Glomerular endothelial cell (primary cell): ENCODE measurements around the gene OCA2. TPM values are rescaled to one million over a fixed set of nuclear protein-coding genes. Genes with fewer than 3 reads are reported as not detected.
"Not testable (repeated sequence)": the region's sequence is repeated elsewhere in the genome, so short reads cannot be mapped to it uniquely, and the experiment has no call there.

ENCODE experiments used
- DNase-seq: peaks from one replicate; pipeline ENCODE4 v3.0.0-alpha.2; 2011; ENCODE audit warnings: low read depth, low spot score; ENCODE audit errors: extremely low read depth
- total RNA-seq: library from RNA; depleted of rRNA; stranded (reverse); fragments of >200 nt; gene quantifications from 2 replicates; pipeline ENCODE4 v1.2.3, GENCODE V29; 2015

The OCA2 gene
- total RNA-seq, 1 donor from 2014 or later, result not detected

GRCh38 chr15:27854601-27855000, 244.5 kb downstream of the OCA2 start:
- no peak for DNase-seq

DNA sequence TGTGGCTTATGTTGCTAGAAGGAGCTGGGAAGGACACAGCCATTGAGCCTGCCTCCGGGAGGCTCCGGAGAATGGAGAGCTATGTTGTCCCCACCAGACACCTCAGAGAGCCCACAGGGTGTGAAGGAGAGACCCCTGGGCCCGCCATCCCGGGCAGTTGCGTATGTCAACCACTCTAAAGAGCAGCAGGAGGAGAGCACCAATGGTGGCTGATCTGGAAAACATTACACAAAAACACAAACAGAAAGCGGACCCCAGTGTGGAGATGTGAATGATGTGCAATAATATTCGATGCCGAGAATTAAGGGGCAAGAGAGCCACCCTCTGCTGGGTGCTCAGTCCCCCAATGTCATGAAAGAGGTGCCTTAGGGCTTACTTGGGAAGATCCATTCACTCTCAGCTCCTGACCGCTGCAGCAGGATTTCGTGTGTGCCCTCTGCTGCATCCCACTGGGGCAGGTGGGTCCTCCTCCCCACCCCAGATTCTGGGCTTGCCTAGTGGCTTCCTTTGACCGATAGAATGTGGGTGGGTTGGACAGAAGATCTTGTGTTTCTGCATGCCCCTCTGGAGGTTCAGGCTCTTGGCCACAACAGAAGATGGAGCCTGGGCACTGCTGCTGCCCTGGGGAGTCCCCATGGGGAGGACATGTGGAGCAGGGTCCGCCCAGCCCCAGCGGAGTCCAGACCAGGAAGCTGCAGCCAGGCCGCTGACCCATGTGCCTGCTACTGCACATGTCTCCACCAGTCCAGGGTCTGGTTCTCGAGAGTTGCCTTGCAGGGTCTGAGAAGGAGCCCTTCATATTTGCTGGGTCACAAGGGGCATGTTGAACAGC, 245.3 kb downstream of the OCA2 start:
- DNase-seq, result no peak

DNA sequence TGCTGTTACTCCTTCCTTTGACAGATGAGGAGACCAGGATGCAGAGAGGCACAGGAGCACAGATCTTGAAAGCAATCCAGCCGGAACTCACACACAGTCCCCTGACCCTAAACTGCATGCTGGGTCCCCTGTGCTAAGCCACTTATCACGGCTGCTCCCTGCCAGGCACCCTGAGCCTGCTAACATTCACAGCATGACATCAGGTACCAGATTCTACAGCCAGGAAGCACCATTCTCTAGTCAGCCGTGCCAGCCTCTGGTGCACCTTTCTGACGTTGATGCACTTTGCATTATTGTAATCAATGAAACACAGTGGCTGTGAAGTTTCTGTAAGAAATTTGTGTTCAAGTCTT, 247.3 kb downstream of the OCA2 start:
- no peak for DNase-seq

- no peak for DNase-seq
These were observed 247.9 kb downstream of the OCA2 start for GRCh38 chr15:27850981-27851857.

DNA sequence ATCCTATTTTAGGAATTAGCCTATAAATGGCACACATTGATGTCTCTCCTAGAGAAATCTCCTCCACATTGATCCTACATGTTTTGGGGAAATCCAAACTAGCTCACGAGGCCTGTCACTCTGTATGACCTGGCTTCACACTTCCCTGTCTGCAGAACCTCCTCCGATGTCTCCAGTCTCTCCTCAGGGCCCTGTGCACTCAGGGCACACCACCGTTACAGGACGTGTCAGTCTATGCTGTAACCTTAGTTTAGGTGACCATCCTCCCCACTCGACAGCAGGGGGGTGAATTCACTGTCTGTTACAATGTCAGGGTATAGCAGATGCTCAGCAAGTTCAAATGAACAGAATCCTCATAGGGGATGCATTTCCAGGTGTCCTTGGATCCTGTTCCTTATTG, 249.1 kb downstream of the OCA2 start:
- no peak for DNase-seq

- not testable (repeated sequence) for DNase-seq
These were observed 250.2 kb downstream of the OCA2 start for GRCh38 chr15:27848936-27849335.

DNA sequence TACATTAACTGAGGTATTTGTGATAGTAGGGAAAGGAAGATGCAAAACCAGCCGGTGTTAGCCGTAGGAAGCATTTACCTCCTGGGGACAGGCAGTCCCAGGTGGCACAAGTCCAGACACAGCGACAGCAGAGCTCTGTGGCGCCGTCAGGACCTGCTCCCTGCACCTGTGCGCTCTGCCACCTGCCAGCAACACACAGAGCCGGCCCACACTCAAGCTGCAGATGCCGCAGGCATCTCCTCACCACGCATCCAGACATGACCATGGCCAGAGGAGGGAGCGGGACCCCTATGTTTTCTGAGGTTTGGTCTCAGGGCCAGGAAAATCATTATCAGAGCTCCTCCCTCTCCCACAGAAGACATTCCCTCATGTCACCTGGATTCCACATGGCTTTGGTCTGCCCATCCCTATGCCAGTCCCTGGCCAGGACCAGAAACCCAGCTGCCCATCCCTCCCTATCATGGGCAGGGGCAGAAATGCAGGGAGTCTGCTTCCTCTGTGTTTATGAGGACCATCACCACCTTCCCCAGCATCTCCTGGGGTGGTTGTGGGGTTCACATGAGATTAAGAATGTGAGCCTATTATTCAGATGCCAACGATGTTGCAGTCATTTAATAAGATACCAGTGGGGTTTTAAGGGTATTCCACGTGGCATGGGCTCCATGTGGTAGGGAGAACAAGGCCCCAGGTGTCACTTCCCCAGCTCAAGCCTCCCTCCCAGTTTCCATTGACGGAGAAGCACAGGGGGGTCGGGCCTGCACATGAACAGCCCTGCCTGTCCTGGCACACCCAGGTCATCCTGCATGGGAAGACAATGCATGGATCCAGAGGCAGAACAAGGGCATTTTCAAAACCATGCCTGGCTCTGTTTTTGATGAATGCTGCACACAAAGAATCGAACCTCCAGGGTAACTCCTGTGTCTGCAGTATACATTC, 251.1 kb downstream of the OCA2 start:
- no peak for DNase-seq

DNA sequence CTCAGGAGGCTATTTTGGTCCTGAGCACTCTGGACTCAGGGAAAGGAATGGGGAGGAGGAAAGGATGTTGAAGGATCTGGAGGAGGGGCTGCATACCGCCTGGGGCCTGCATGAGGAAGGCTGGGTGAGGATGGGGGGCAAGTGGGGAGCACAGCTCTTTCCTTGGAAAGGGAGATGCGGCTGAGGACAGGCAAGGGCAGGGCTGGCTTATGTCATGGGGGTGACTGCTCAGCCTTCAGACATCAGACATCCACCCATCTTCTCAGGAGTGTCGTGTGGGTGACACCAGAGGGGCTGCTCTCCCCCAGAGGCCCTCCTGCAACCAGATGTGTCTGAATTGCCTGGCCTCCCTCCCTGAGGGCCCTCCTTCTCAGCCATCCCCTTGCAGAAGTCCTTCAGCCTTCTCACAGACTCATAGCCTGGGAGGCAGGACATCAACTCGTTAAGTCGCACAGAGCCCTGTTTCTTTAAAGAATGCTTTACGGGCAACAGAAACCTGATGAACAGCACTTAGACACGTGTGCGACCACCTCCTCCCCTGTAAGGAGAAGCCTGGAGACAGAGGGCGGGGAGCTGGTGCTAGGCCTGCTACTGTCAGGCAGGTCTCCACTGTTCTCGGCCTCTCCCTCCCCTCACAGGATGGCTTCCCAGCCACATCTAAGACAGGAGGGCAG, 252.3 kb downstream of the OCA2 start:
- DNase-seq, result no peak

DNA sequence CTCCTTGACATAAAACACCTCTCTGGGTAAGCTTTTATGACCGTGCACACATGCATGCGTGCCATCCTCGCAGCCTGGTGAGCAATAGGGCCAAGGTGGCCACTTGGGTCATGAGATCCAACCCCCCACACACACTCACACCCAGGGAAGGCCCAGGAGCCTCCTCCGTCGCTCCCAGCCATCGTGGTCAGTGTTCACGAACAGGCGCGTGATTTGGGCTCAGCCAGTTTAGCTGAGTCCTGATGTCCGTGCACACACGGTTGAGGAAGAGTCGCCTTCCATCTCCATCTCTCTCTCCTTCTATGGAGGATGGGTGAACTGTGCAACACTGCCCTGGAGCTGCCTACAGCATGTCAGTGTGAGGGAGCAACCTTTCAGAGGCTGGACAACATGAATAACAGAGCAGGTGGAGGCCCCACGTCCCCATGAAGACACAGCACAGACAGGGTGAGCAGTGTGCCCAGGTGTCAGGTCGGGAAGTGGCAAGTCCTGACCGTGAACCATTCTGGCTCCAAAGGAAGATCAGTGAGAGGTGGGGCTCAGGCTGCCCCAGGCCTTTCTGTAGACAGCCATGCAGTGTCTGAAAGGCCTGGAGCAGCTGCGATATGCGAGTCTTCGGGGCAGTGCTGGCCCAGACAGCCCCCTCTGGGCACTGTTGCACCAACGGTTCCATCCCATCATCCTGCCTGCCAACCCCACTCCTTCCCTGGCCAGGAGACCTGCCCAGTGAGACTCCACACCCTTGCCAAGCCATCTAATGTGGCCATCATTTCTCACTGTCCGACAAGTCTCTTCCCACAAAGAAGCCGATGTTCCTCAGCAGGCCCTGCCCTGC, 253.4 kb downstream of the OCA2 start:
- DNase-seq, result no peak

DNA sequence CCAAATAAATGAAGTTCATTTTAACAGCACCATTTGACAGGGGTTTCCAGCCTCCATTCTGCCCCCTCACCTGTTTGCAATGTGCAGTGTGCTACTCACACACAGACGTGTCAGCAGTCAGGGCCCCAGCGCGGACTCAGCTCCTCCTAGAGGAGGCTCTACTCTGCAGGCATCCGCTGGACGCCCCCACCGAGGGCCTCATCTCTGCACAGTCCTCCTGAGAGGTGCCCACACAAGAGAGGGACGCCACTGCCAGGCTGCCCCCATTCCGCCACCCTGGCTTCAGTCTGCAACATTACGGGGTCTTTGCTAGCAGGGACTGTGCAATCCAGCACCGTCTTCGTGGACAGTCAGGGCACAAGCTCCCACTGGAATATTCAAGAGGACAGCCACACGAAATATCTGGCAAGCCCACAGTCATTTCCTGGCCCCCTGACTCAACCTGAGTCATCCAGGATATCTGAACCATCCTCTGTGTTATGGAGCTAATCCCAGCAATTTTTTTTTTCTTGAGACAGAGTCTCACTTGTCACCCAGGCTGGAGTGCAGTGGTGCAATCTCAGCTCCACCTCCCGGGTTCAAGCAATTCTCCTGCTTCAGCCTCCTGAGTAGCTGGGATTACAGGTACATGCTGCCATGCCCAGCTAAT, 255.0 kb downstream of the OCA2 start:
- DNase-seq, result no peak

DNA sequence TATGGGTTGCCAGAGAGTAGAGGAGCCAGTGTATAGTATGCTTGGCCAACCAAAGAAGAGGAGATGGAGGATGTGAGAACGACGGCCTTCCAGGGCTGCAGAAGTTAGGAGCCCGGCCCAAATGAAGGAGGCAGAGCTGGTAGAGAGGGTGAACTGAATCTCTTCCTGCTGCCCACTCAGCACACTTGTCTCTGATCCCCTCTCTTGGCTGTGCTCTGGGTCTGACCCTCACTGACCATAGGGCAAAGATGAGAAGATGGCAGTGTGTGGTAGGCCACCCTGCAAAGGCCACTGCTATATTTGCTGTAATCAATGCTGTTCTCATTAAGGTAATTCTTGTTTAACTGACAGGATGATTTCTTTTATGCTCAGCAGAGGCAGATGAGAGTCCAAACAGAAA, 256.0 kb downstream of the OCA2 start:
- no peak for DNase-seq

DNA sequence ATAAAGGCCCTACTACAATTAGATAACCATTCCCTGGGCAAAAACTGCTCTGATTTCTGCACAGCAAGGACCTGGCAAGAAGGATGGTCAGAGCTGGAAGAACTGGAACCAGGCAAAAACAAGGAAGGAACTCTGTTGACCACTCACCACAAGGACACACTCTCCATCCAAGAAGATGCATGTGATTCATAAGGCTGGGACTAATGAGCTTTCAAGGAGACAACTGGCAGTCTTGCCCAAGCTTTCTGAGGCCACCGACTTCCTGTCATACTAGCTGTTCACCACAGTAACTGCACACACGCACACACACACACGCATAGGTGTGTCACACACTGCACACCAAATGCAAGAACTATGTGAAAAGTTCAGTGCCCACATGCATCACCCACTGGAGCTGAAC, 256.6 kb downstream of the OCA2 start:
- no peak for DNase-seq

DNA sequence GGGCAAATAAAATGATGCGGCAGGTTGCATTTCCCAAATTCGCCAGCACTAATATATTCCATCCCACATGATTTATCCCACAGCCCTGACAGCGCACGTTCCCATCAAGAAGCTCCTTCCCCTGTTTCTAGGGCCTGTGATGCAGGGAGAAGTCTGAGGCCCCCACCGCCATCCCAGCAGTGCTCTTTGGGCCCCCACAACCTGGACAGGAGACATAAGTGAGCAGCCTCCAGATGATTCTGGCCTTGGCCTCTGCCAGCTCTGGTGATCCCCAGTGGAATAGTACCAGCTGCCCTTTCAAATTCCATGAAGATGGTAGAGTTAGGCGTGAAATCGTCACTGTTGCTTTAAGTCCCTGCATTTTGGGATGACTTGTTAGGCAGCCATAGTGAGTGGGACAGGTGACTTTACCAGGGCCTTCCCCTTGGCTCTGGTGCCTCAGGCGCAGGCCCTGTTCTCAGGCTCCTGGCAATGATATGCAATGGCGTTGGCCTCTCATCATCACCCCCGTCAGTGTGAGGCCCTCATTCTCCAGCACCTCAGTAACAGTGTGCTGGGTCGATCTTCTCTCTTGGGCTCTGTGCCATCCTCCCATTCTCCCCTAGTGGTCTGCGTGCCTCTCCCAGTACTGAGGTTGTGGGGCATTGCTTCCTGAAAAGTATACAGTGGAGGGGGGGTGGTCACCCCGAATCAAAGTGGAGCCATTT, 263.7 kb downstream of the OCA2 start:
- DNase-seq, result no peak

DNA sequence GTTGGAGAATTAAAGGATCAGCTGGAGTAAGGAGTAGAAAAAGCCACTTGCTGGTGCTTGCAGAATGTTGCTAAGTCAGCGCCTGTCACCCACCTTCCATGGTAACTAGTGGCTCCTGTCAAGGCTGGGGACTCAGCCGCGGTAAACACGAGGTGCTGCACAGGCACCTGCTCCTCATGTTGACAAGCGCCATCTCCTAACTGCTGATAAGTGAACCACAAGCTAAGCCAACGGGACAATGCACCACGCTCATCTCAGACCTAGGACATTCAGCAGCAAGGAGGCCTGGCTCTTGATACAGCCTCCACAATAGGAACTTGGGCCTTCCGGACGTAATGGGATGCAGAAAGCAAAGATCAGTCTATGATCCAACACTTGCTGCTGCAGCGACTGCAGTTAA, 264.4 kb downstream of the OCA2 start:
- DNase-seq, result no peak

DNA sequence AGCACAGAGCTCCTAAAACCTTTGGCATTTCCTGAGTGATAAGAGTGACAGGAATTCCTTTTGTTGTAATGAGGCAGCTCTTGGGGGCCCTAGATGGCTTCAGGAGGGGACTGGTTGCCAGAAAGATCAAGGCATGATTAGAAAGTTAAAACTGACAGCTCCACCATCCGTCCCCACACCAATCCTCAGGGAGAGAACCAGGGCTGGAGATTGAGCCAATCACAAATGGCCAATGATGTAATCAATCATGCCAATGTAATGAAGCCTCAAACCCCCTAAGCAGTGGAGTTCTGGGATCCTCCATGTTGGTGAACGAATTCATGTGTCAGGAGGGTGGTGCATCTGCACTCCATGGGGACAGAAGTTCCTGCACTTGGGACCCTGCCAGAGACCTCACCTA, 265.1 kb downstream of the OCA2 start:
- DNase-seq, result no peak

GRCh38 chr15:27833178-27833577, 265.9 kb downstream of the OCA2 start:
- no peak for DNase-seq

- DNase-seq, result no peak
These were observed 266.9 kb downstream of the OCA2 start for GRCh38 chr15:27832237-27832596.
